ENCODE data around the gene MSN.
"Not testable (repeated sequence)": the region's sequence is repeated elsewhere in the genome, so short reads cannot be mapped to it uniquely, and the experiment has no call there.

MSN gene

DNA sequence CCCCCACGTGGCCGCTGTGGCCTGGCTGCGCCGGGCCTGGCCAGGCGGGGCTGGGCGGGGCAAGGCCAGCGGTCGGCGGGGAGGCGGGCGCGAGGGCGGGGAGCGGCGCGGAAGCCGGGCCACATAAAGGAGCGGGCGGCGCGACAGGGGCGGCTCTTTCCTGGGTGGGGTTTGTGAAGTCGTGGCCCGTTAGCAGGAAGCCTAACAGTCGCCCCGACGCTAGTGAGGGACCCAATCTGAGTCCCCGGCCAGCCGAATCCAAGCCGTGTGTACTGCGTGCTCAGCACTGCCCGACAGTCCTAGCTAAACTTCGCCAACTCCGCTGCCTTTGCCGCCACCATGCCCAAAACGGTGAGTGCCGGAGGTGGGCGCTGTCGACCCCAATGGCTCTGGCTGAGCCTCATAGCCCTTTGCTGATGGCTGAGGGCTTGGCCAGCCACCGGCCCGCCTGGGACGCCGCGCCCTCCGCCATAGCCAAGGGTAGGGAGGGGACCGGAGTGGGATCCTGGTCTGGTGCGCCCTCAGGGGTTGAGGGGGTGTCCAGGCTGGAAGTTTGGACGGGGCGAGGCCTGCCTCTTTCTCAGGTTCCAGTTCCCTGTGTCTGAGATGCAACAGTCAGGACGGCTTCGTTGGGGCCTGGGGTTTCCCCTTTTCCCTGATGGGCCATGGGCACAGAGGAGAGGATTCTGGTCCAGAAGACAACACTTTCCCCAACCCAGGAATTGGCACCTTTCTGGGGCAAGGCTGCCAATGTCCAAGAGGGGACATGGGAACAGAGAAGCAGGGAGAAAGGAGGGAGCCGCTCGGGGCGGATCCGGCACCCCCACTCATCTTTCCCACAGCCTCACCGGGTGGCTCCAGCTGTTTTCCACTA is at the start of gene MSN:
TSS of gene MSN (plus strand) at position 152 of the 874 bp plus-strand sequence. CDS start at position 340, 188 bp downstream.
- Mint-ChIP-seq H3K4me3 (peak within 1 kb of the TSS; percentile 87), H3K36me3 (ENCODE audit: low read depth) (peaks cover 47% of the 10 kb centered on the region), H3K27ac (peak within 1 kb of the TSS; percentile 98), H3K9me3 (peaks cover 2% of the 10 kb centered on the region), H3K27me3 (no peaks in the 10 kb centered on the region), H3K4me1 (ENCODE audit: low read depth) (peaks cover 40% of the 10 kb centered on the region)
- DNase-seq: peak; percentile 86

DNA sequence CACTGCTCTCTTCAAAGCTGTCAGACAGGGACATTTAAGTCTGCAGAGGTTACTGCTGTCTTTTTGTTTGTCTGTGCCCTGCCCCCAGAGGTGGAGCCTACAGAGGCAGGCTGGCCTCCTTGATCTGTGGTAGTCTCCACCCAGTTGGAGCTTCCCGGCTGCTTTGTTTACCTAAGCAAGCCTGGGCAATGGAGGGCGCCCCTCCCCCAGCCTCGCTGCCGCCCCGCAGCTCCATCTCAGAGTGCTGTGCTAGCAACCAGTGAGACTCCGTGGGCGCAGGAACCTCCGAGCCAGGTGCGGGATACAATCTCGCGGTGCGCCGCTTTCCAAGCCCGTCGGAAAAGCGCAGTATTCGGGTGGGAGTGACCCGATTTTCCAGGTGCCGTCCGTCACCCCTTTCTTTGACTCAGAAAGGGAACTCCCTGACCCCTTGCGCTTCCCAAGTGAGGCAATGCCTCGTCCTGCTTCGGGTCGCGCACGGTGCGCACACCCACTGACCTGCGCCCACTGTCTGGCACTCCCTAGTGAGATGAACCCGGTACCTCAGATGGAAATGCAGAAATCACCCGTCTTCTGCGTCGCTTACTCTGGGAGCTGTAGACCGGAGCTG is 47.3 kb upstream of the MSN start:
- not testable (repeated sequence) for H3K36me3 Mint-ChIP-seq (ENCODE audit: low read depth); H3K9me3 Mint-ChIP-seq; H3K4me3 Mint-ChIP-seq; H3K27ac Mint-ChIP-seq; DNase-seq; H3K4me1 Mint-ChIP-seq (ENCODE audit: low read depth)
- peaks cover 25% of the 10 kb centered on the region for H3K27me3 Mint-ChIP-seq

DNA sequence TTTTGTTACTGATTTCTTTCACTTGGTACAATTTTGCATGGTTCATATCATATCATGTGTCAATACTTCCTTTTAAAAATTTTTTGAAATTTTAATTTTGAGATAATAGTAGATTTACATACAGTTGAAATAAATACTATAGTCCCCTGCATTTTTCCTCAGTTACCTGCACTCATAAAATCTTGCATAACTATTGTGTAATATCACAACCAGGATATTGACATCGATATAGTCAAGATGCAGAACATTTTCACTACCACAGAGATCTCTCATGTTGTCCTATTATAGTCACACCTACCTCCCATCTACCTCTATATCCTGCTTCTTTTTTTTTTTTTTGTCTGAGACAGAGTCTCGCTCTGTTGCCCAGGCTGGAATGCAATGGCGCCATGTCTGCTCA is 36.7 kb upstream of the MSN start:
- H3K27me3 Mint-ChIP-seq: peaks cover 31% of the 10 kb centered on the region
- H3K27ac Mint-ChIP-seq: no peak overlapping the region
- H3K36me3 Mint-ChIP-seq (ENCODE audit: low read depth): no peaks in the 10 kb centered on the region

DNA sequence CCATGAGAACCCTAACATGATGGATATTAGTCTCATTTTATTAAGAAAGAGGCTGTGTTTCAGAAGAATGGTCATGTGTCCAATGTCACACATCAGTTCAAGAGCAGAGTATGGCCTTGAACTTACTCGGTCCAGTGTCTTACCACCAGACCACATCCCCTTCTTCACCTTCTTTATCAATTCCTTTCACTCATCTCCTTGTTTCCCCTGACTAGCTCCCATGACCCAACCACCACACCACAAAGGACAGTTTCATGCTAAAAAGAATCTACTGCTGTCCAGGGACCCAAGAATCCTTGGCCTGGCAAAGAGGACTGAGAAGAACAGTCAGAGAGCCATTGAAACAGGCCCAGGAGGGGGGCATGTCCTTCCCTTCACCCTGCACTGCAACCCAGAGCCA is 33.6 kb upstream of the MSN start:
- Mint-ChIP-seq H3K9me3 (no peaks in the 10 kb centered on the region), H3K27ac (no peak overlapping the region), H3K36me3 (ENCODE audit: low read depth) (no peaks in the 10 kb centered on the region), H3K27me3 (peaks cover 18% of the 10 kb centered on the region), H3K4me3 (no peak overlapping the region), H3K4me1 (ENCODE audit: low read depth) (no peaks in the 10 kb centered on the region)
- DNase-seq: no peak

More for the DNA sequence above, 36.7 kb upstream of the MSN start:
- Mint-ChIP-seq H3K4me1 (ENCODE audit: low read depth) (no peaks in the 10 kb centered on the region), H3K9me3 (peaks cover 2% of the 10 kb centered on the region), H3K4me3 (no peak overlapping the region)
- DNase-seq: no peak

GRCh38 chrX:65634732-65635131 is 32.7 kb upstream of the MSN start:
- no peak for DNase-seq

DNA sequence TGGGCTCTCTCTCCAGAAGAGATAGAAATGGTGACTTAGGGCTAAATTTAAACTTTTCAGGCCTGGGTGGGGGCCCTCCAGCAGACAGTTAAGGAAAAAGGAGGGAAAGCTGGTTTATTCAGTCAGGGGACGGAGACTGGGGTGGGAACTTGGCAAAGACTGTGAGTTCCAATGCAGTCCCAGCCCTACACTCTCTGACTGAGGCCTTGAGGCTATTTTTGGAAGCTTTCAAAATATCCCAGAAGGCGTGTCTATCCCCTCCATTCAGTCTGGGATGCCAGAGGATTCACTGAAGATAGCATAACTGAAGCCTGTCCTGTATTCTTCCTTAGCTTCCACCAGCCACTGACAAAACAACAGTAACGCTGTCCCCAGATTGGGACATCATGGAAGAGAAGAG is 32.1 kb upstream of the MSN start:
- Mint-ChIP-seq H3K27ac (no peak overlapping the region), H3K9me3 (no peaks in the 10 kb centered on the region)

More at GRCh38 chrX:65634732-65635131, 32.7 kb upstream of the MSN start:
- Mint-ChIP-seq H3K9me3 (no peaks in the 10 kb centered on the region), H3K4me3 (no peak overlapping the region), H3K27ac (no peak overlapping the region), H3K4me1 (ENCODE audit: low read depth) (no peaks in the 10 kb centered on the region), H3K36me3 (ENCODE audit: low read depth) (no peaks in the 10 kb centered on the region), H3K27me3 (peaks cover 14% of the 10 kb centered on the region)

DNA sequence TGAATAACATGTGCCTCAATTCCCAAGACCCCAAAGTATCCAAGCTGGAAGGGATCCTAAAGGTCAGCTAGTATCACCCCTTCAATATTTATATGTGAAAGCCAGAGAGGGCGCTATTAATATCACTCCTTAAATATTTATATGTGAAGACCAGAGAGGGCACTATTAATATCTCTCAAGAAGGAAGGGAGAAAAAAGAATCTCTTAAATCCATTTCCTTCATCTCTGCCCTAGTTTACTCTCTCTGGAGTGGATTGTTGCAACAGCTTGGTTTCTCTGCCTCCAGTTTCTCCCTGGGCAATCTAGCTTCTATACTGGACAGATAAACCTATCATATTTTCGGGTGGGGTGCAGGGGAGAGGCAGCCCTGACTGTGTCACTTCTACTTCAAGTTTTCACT is 31.6 kb upstream of the MSN start:
- no peak overlapping the region for H3K4me3 Mint-ChIP-seq
- H3K36me3 Mint-ChIP-seq (ENCODE audit: low read depth): no peaks in the 10 kb centered on the region
- H3K4me1 Mint-ChIP-seq (ENCODE audit: low read depth): no peaks in the 10 kb centered on the region
- no peaks in the 10 kb centered on the region for H3K9me3 Mint-ChIP-seq
- DNase-seq: no peak
- H3K27me3 Mint-ChIP-seq: peaks cover 14% of the 10 kb centered on the region
- no peak overlapping the region for H3K27ac Mint-ChIP-seq

More for the DNA sequence above, 32.1 kb upstream of the MSN start:
- H3K36me3 Mint-ChIP-seq (ENCODE audit: low read depth): no peaks in the 10 kb centered on the region
- H3K4me1 Mint-ChIP-seq (ENCODE audit: low read depth): no peaks in the 10 kb centered on the region
- peaks cover 14% of the 10 kb centered on the region for H3K27me3 Mint-ChIP-seq
- no peak for DNase-seq
- no peak overlapping the region for H3K4me3 Mint-ChIP-seq

DNA sequence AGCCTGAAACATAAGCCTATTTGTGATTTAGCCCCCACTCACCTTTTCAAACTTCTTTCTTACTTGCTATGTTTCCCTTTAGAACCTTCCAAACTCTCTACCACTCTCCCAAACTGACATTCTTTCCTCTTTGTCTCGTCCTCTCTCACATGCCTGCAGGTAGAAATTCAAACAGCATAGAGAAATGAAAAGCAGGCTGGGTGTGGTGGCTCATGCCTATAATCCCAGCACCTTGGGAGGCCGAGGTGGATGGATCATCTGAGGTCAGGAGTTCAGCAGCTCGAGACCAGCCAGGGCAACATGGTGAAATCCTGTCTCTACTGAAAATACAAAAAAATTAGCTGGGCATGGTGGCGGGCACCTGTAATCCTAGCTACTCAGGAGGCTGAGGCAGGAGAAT is 31.2 kb upstream of the MSN start:
- peaks cover 13% of the 10 kb centered on the region for H3K27me3 Mint-ChIP-seq
- H3K4me3 Mint-ChIP-seq; H3K4me1 Mint-ChIP-seq (ENCODE audit: low read depth); H3K36me3 Mint-ChIP-seq (ENCODE audit: low read depth); H3K27ac Mint-ChIP-seq; DNase-seq; H3K9me3 Mint-ChIP-seq: not testable (repeated sequence)

DNA sequence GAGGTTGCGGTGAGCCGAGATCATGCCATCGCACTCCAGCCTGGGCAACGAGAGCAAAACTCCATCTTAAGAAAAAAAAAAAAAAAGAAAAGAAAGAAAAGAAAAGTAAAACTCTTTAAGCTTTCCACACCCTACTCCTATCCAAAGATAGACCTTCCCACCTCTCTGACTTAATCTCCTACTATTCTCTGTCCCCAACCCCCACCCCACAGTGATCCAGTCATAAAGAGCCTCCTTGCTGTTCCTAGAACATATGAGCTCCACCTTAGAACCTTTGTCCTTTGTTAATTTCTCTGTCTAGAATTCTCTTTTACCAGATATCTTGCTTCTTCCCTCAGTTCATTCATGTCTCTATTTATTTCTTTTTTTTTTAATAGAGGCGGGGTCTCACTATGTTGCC is 30.1 kb upstream of the MSN start:
- H3K9me3 Mint-ChIP-seq: no peaks in the 10 kb centered on the region
- DNase-seq: no peak
- H3K27ac Mint-ChIP-seq: no peak overlapping the region
- peaks cover 6% of the 10 kb centered on the region for H3K27me3 Mint-ChIP-seq
- H3K4me3 Mint-ChIP-seq: no peak overlapping the region
- H3K36me3 Mint-ChIP-seq (ENCODE audit: low read depth): no peaks in the 10 kb centered on the region
- no peaks in the 10 kb centered on the region for H3K4me1 Mint-ChIP-seq (ENCODE audit: low read depth)

- H3K4me1 Mint-ChIP-seq (ENCODE audit: low read depth): peaks cover 28% of the 10 kb centered on the region
- no peak for DNase-seq
- H3K27ac Mint-ChIP-seq: no peak overlapping the region
- H3K4me3 Mint-ChIP-seq: no peak overlapping the region
- H3K36me3 Mint-ChIP-seq (ENCODE audit: low read depth): no peaks in the 10 kb centered on the region
- no peaks in the 10 kb centered on the region for H3K9me3 Mint-ChIP-seq
- H3K27me3 Mint-ChIP-seq: no peaks in the 10 kb centered on the region
Measured at GRCh38 chrX:65642914-65643491, 24.5 kb upstream of the MSN start.

DNA sequence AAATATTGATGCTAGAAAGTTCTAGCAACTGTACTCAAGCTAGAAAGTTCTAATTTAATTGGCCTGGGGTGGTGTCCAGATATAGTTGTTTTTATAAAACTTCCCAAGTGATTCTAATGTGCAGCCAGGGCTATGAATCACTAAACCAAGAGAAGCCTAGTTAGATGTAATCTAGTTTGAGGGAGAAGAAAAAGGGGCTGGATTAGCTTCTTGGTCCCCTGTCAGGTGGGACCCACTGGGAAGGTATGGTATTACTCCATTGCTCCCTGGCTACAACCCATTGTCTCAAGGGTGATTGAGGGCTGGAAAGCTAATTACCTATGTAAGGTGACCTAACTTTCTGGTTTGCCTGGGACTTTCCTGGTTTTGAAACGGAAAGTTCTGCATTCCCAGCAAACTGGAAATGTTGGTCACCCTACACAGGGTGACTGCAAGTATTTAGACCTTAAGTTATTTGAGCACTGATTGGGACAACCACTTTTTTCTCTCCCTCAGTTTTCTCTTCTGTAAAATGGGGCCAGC is 23.9 kb upstream of the MSN start:
- Mint-ChIP-seq H3K4me3 (no peak overlapping the region), H3K27ac (no peak overlapping the region), H3K27me3 (no peaks in the 10 kb centered on the region), H3K9me3 (no peaks in the 10 kb centered on the region), H3K36me3 (ENCODE audit: low read depth) (no peaks in the 10 kb centered on the region), H3K4me1 (ENCODE audit: low read depth) (peaks cover 28% of the 10 kb centered on the region)
- DNase-seq: no peak

- H3K4me3 Mint-ChIP-seq: no peak overlapping the region
- H3K27ac Mint-ChIP-seq: peak overlapping the region; percentile 16
- H3K27me3 Mint-ChIP-seq: no peaks in the 10 kb centered on the region
- no peaks in the 10 kb centered on the region for H3K36me3 Mint-ChIP-seq (ENCODE audit: low read depth)
- peaks cover 28% of the 10 kb centered on the region for H3K4me1 Mint-ChIP-seq (ENCODE audit: low read depth)
- no peaks in the 10 kb centered on the region for H3K9me3 Mint-ChIP-seq
- no peak for DNase-seq
Measured at GRCh38 chrX:65644621-65645289, 22.7 kb upstream of the MSN start.

- no peak overlapping the region for H3K27ac Mint-ChIP-seq
- no peaks in the 10 kb centered on the region for H3K9me3 Mint-ChIP-seq
- no peak overlapping the region for H3K4me3 Mint-ChIP-seq
- H3K27me3 Mint-ChIP-seq: no peaks in the 10 kb centered on the region
- no peak for DNase-seq
- peaks cover 28% of the 10 kb centered on the region for H3K4me1 Mint-ChIP-seq (ENCODE audit: low read depth)
- H3K36me3 Mint-ChIP-seq (ENCODE audit: low read depth): no peaks in the 10 kb centered on the region
Measured at GRCh38 chrX:65647801-65648200, 19.7 kb upstream of the MSN start.

DNA sequence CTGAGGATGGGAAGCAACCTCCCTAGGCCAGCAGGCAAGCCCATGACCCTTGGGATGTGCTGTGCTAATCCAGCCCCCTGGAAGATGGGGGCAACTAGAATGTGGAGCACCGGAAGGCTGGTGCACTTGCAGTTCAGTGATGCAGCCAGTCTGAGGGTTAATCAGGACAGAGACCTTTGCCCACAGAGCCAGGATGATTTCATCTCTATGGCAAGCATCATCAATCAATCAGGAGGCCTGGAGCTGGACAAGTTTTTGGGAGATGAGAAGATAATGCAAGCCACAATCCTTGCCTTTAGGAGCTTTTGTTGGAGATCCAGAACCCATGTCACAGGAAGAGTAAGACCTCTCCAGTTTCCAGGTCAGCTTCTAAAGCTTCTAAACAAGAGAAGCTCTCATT is 15.4 kb upstream of the MSN start:
- no peaks in the 10 kb centered on the region for H3K36me3 Mint-ChIP-seq (ENCODE audit: low read depth)
- H3K4me3 Mint-ChIP-seq: no peak overlapping the region
- no peak for DNase-seq
- H3K27me3 Mint-ChIP-seq: no peaks in the 10 kb centered on the region
- peaks cover 18% of the 10 kb centered on the region for H3K4me1 Mint-ChIP-seq (ENCODE audit: low read depth)
- no peak overlapping the region for H3K27ac Mint-ChIP-seq
- no peaks in the 10 kb centered on the region for H3K9me3 Mint-ChIP-seq

Measured in activated T-cell treated with anti-CD3 and anti-CD28 coated beads, Interleukin-2, amount 50 U/mL, for 24 hours (primary cell).